Chondrocyte (in vitro differentiated cells): ENCODE data around the gene TSGA10. TPM values are rescaled to one million over a fixed set of nuclear protein-coding genes. Genes with fewer than 3 reads are reported as not detected.

Source experiments
- DNase-seq: peaks from one replicate; pipeline ENCODE4 v3.0.0; 2021; ENCODE audit warnings: mixed read lengths, low spot score
- H3K27ac Mint-ChIP-seq: one replicate; pipeline ENCODE4 v1.8.0; 2021; ENCODE audit warnings: mild to moderate bottlenecking, moderate library complexity, mixed read lengths; ENCODE audit not compliant: unreplicated experiment
- H3K27me3 Mint-ChIP-seq: 2 replicates; pipeline ENCODE4 v1.8.0; 2021; ENCODE audit warnings: low read depth, mixed read lengths
- H3K36me3 Mint-ChIP-seq: 2 replicates; pipeline ENCODE4 v1.8.0; 2021; ENCODE audit warnings: low read depth, mixed read lengths
- H3K4me1 Mint-ChIP-seq: 2 replicates; pipeline ENCODE4 v1.8.0; 2021; ENCODE audit warnings: low read depth, mild to moderate bottlenecking, mixed read lengths
- H3K4me3 Mint-ChIP-seq: one replicate; pipeline ENCODE4 v1.8.0; 2021; ENCODE audit warnings: mild to moderate bottlenecking, moderate library complexity, mixed read lengths; ENCODE audit not compliant: unreplicated experiment
- H3K9me3 Mint-ChIP-seq: 2 replicates; pipeline ENCODE4 v1.8.0; 2021; ENCODE audit warnings: low read depth, mixed read lengths
- total RNA-seq: library from RNA; stranded (reverse); gene quantifications from 3 replicates; pipeline ENCODE4 v1.2.1, GENCODE V29; 2021
- TF ChIP-seq, protein P1 (sequence below): fragments of 200-600 bp; sonication (generic); IDR thresholded peaks from 2 replicates; pipeline ENCODE4 v1.5.0; 2021; ENCODE audit warnings: antibody characterized with exemption, mild to moderate bottlenecking, moderate library complexity

The TSGA10 gene
- total RNA-seq, 1 donor from 2014 or later, result 2.3 TPM

- Mint-ChIP-seq H3K36me3 (peaks cover 26% of the 10 kb centered on the region), H3K27me3 (no peaks in the 10 kb centered on the region), H3K27ac (no peak overlapping the region), H3K9me3 (no peaks in the 10 kb centered on the region), H3K4me3 (no peak overlapping the region), H3K4me1 (no peaks in the 10 kb centered on the region)
- no peak for DNase-seq
- TF ChIP-seq, protein P1, sequence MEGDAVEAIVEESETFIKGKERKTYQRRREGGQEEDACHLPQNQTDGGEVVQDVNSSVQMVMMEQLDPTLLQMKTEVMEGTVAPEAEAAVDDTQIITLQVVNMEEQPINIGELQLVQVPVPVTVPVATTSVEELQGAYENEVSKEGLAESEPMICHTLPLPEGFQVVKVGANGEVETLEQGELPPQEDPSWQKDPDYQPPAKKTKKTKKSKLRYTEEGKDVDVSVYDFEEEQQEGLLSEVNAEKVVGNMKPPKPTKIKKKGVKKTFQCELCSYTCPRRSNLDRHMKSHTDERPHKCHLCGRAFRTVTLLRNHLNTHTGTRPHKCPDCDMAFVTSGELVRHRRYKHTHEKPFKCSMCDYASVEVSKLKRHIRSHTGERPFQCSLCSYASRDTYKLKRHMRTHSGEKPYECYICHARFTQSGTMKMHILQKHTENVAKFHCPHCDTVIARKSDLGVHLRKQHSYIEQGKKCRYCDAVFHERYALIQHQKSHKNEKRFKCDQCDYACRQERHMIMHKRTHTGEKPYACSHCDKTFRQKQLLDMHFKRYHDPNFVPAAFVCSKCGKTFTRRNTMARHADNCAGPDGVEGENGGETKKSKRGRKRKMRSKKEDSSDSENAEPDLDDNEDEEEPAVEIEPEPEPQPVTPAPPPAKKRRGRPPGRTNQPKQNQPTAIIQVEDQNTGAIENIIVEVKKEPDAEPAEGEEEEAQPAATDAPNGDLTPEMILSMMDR, result peak; percentile 36
Measured at GRCh38 chr2:99190548-99190947, 35.8 kb upstream of the TSGA10 start.

GRCh38 chr2:99188357-99188756, 33.6 kb upstream of the TSGA10 start:
- H3K36me3 Mint-ChIP-seq, result peaks cover 19% of the 10 kb centered on the region
- no peak overlapping the region for H3K4me3 Mint-ChIP-seq
- H3K9me3 Mint-ChIP-seq, result no peaks in the 10 kb centered on the region
- DNase-seq, result no peak
- H3K27ac Mint-ChIP-seq, result no peak overlapping the region
- peaks cover 3% of the 10 kb centered on the region for H3K4me1 Mint-ChIP-seq
- H3K27me3 Mint-ChIP-seq, result no peaks in the 10 kb centered on the region
- TF ChIP-seq, protein P1, result no peak

DNA sequence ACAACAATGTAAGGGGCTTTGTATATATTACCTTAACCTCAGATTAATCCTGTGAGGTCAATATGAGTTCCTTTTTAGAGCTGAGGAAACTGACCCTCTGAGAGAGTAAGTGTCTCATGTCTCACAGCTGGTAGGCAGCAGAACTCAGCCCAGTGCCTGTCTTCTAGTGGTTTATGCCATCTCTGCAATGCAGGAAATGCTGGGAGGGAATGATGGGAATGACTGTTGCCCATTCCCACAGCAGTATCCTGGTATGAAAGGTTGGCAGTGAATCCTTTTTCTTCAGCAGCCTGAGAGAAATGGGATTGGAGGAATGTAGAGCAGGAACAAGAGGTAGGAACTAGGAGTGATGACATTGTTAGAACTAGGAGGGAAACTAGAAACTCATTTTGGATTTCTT, 32.3 kb upstream of the TSGA10 start:
- H3K4me3 Mint-ChIP-seq, result no peak overlapping the region
- no peak overlapping the region for H3K27ac Mint-ChIP-seq
- H3K9me3 Mint-ChIP-seq, result no peaks in the 10 kb centered on the region
- peaks cover 15% of the 10 kb centered on the region for H3K36me3 Mint-ChIP-seq
- H3K27me3 Mint-ChIP-seq, result no peaks in the 10 kb centered on the region
- TF ChIP-seq, protein P1, result no peak
- DNase-seq, result no peak
- peaks cover 11% of the 10 kb centered on the region for H3K4me1 Mint-ChIP-seq

- no peak for DNase-seq
- H3K4me3 Mint-ChIP-seq, result no peak overlapping the region
- H3K27ac Mint-ChIP-seq, result no peak overlapping the region
- no peaks in the 10 kb centered on the region for H3K9me3 Mint-ChIP-seq
- H3K36me3 Mint-ChIP-seq, result peaks cover 7% of the 10 kb centered on the region
- H3K4me1 Mint-ChIP-seq, result peaks cover 27% of the 10 kb centered on the region
- H3K27me3 Mint-ChIP-seq, result no peaks in the 10 kb centered on the region
- TF ChIP-seq, protein P1, result no peak
Measured at GRCh38 chr2:99184811-99185210, 30.1 kb upstream of the TSGA10 start.

- Mint-ChIP-seq H3K27ac (peak overlapping the region; percentile 47), H3K4me1 (peaks cover 42% of the 10 kb centered on the region), H3K4me3 (peak overlapping the region; percentile 42), H3K9me3 (no peaks in the 10 kb centered on the region), H3K27me3 (no peaks in the 10 kb centered on the region), H3K36me3 (peaks cover 1% of the 10 kb centered on the region)
- TF ChIP-seq, protein P1, result no peak
- no peak for DNase-seq
Measured at GRCh38 chr2:99183025-99183424, 28.3 kb upstream of the TSGA10 start.
